Ascending aorta (tissue), 2 donors: ENCODE data around the gene R3HDM2. TPM values are rescaled to one million over a fixed set of nuclear protein-coding genes. Genes with fewer than 3 reads are reported as not detected.

Experiments used
- DNase-seq, 2 donors: peaks; one replicate each; pipeline ENCODE4 v3.0.0-alpha.2; 2019; ENCODE audit warnings: low spot score in 2 of 2
- H3K27ac ChIP-seq, 2 donors: fragments of 200-600 bp; sonication (generic); one replicate each; pipeline ENCODE4 v1.5.1; 2016 to 2017; ENCODE audit warnings: mild to moderate bottlenecking in 1 of 2
- H3K27me3 ChIP-seq: fragments of 200-600 bp; sonication (generic); one replicate; pipeline ENCODE4 v1.5.1; 2017
- H3K36me3 ChIP-seq, 2 donors: fragments of 200-600 bp; sonication (generic); one replicate each; pipeline ENCODE4 v1.5.1; 2016
- H3K4me1 ChIP-seq, 2 donors: fragments of 200-600 bp; sonication (generic); one replicate each; pipeline ENCODE4 v1.5.1; 2016 to 2017; ENCODE audit warnings: mild to moderate bottlenecking in 1 of 2
- H3K4me3 ChIP-seq, 2 donors: fragments of 200-600 bp; sonication (generic); one replicate each; pipeline ENCODE4 v1.5.1; 2016 to 2017; ENCODE audit warnings: mild to moderate bottlenecking in 1 of 2
- H3K9me3 ChIP-seq, 2 donors: fragments of 200-600 bp; sonication (generic); one replicate each; pipeline ENCODE4 v1.5.1; 2016
- CTCF ChIP-seq, 3 experiments: fragments of 200-600 bp in 2 of 3; fragments of 450-650 bp in 1 of 3; sonication (generic) in 2 of 3; IDR thresholded peaks; one replicate each; pipeline ENCODE4 v1.5.1; 2016 to 2019; ENCODE audit warnings: antibody characterized with exemption in 3 of 3, mild to moderate bottlenecking in 1 of 3, moderate library complexity in 1 of 3
- intact Hi-C: fragments of 100-400 bp; cut with DNase I; formaldehyde crosslinking; loops from one replicate; pipeline ENCODE4 v1.15.1; 2023
- total RNA-seq: library from RNA; depleted of rRNA; stranded (reverse); fragments of >200 nt; gene quantifications from one replicate; pipeline ENCODE4 v1.1.0, GENCODE V29; 2016

Gene R3HDM2
- total RNA-seq, 1 donor from 2014 or later, result 49.5 TPM

DNA sequence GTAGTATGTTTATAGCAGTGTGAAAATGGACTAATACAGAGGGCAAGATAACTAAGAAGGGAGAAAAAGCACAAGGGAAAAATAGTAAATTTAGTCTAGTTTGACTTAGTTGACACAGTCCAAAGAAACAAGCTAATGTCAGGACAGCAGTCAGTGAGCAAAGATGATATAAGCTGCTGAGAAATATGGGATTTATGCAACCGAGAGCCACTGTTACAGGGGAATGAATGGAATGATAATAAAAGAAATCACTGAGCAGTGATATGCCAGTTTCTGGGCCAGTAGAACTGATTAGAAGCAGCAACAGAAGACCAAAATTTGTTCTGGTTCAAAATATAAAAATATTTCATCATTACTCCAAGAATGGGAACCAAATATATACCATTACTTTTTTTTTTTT is 60.1 kb downstream of the R3HDM2 start:
- Histone ChIP-seq H3K9me3 (peaks cover 0 to 9% of the 10 kb centered on the region in 2 donors), H3K4me1 (peaks cover 3 to 18% of the 10 kb centered on the region in 2 donors), H3K27ac (peak overlapping the region in 1 of 2 donors; percentile 7), H3K36me3 (no peaks in the 10 kb centered on the region), H3K27me3 (no peaks in the 10 kb centered on the region), H3K4me3 (no peak overlapping the region)
- no peak for TF ChIP-seq CTCF (IDR thresholded peaks at IDR 0.05)
- no peak for DNase-seq
- intact Hi-C loops, result loop anchor here (5.0 kb wide), 1 partner anchor 82 kb away; no protein-coding TSS in a partner anchor

DNA sequence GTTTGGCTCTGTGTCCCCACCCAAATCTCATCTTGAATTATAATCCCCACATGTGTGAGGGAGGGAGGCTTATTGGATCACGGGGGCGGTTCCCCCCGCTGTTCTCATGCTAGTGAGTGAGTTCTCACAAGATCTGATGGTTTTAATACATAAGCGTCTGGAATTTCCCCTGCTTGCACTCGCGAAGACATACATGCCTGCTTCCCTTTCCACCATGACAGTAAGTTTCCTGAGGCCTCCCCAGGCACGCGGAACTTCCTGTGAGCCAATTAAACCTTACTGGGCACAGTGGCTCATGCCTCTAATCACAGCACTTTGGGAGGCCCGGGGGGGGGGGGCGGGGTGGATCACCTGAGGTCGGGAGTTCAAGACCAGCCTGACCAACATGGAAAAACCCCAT is 60.8 kb downstream of the R3HDM2 start:
- no peak for TF ChIP-seq CTCF (IDR thresholded peaks at IDR 0.05)
- intact Hi-C loops, result loop anchor here (5.0 kb wide), 1 partner anchor 82 kb away; no protein-coding TSS in a partner anchor
- no peaks in the 10 kb centered on the region for H3K36me3 ChIP-seq
- H3K27me3 ChIP-seq, result no peaks in the 10 kb centered on the region
- H3K4me3 ChIP-seq, result no peak overlapping the region
- H3K4me1 ChIP-seq, result peaks cover 3 to 18% of the 10 kb centered on the region in 2 donors
- no peak for DNase-seq
- no peak overlapping the region for H3K27ac ChIP-seq
- peaks cover 0 to 12% of the 10 kb centered on the region in 2 donors for H3K9me3 ChIP-seq

DNA sequence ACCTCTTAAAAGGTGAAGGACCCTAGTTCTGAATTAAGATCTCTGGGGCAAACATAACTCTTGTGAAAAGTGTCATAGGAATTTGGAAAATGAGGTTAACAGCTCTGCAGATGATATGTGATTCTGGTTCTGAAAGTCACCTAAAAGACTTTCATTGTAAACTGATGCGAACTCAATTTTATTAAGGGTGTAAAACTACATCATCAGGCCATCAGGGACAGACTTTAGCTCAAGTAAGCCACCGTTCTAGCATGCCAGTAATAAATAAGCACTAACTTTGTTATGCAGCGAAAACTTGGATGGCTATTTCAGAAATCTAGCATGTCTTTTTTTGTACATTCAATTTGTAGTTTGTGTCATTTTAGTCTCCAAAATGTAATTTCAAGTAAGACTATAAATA is 61.6 kb downstream of the R3HDM2 start:
- TF ChIP-seq CTCF (IDR thresholded peaks at IDR 0.05), result no peak
- H3K27me3 ChIP-seq, result no peaks in the 10 kb centered on the region
- intact Hi-C loops, result no loop called here
- peaks cover 3 to 18% of the 10 kb centered on the region in 2 donors for H3K4me1 ChIP-seq
- no peak overlapping the region for H3K27ac ChIP-seq
- H3K9me3 ChIP-seq, result peaks cover 0 to 12% of the 10 kb centered on the region in 2 donors
- no peak for DNase-seq
- H3K36me3 ChIP-seq, result no peaks in the 10 kb centered on the region
- H3K4me3 ChIP-seq, result no peak overlapping the region

GRCh38 chr12:57368349-57369095 is 62.3 kb downstream of the R3HDM2 start:
- Histone ChIP-seq H3K27ac (no peak overlapping the region), H3K4me1 (peaks cover 3 to 18% of the 10 kb centered on the region in 2 donors), H3K9me3 (peaks cover 0 to 12% of the 10 kb centered on the region in 2 donors), H3K36me3 (no peaks in the 10 kb centered on the region), H3K4me3 (no peak overlapping the region), H3K27me3 (no peaks in the 10 kb centered on the region)
- TF ChIP-seq CTCF (IDR thresholded peaks at IDR 0.05), result no peak
- no peak for DNase-seq
- intact Hi-C loops, result no loop called here

- H3K27ac ChIP-seq, result no peak overlapping the region
- no peak for DNase-seq
- no peaks in the 10 kb centered on the region for H3K27me3 ChIP-seq
- peaks cover 0 to 12% of the 10 kb centered on the region in 2 donors for H3K9me3 ChIP-seq
- no peak overlapping the region for H3K4me3 ChIP-seq
- peaks cover 3 to 15% of the 10 kb centered on the region in 2 donors for H3K4me1 ChIP-seq
- intact Hi-C loops, result no loop called here
- H3K36me3 ChIP-seq, result no peaks in the 10 kb centered on the region
- no peak for TF ChIP-seq CTCF (IDR thresholded peaks at IDR 0.05)
Observed at GRCh38 chr12:57367121-57367520, 63.7 kb downstream of the R3HDM2 start.
